Measurements from ENCODE around the gene FLT4.

DNA sequence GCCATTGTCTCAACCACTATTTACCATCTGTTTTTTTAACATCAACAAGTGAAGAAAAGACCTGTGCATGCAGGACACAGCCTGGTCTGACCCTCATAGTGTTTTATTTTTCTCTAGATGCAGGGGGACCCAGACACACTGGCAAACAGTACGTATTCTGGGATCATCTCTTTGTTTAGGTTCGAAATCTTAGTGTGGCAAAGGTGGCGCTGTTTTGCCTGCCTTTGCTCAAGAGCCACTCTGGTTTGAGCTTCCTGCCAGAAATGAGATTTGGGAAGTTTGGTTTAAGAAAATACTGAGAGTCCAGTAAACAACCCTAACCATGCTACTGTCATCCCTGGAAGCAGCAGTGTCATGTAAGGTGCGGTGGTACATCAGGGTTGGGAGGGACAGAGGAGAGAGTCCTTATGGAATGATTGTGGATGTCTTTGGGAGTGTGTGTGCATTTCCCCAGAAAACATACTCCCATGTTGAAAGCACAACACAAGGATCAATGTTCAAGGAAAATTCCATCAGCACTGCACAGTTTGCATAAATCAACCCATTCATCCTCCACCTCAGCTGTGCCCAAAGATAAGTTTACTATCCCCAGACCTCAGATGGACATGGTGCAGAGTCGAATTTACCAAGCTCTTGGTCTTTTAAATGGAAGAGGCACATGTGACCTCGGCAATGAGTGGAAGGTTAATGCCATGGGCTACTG, 34.0 kb upstream of the FLT4 start:
- TF ChIP-seq, protein P1, sequence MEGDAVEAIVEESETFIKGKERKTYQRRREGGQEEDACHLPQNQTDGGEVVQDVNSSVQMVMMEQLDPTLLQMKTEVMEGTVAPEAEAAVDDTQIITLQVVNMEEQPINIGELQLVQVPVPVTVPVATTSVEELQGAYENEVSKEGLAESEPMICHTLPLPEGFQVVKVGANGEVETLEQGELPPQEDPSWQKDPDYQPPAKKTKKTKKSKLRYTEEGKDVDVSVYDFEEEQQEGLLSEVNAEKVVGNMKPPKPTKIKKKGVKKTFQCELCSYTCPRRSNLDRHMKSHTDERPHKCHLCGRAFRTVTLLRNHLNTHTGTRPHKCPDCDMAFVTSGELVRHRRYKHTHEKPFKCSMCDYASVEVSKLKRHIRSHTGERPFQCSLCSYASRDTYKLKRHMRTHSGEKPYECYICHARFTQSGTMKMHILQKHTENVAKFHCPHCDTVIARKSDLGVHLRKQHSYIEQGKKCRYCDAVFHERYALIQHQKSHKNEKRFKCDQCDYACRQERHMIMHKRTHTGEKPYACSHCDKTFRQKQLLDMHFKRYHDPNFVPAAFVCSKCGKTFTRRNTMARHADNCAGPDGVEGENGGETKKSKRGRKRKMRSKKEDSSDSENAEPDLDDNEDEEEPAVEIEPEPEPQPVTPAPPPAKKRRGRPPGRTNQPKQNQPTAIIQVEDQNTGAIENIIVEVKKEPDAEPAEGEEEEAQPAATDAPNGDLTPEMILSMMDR (IDR thresholded peaks at IDR 0.05; ENCODE audit: low read depth, low read length, poor library complexity, severe bottlenecking) = no peak
- no peak for TF ChIP-seq EZH2phosphoT487 (IDR thresholded peaks at IDR 0.05; ENCODE audit: borderline replicate concordance, low read length)

All from DOHH2 (cell line).